Mammary microvascular endothelial cell (primary cell): Measurements from ENCODE around the gene GPR35. TPM values are rescaled to one million over a fixed set of nuclear protein-coding genes. Genes with fewer than 3 reads are reported as not detected.

Experiments
- total RNA-seq: library from RNA; depleted of rRNA; stranded (reverse); fragments of >200 nt; gene quantifications from 2 replicates; pipeline ENCODE4 v1.2.3, GENCODE V29; 2015

The GPR35 gene
- 0.10 TPM in 1 of 2 replicates, not detected in the other for total RNA-seq

DNA sequence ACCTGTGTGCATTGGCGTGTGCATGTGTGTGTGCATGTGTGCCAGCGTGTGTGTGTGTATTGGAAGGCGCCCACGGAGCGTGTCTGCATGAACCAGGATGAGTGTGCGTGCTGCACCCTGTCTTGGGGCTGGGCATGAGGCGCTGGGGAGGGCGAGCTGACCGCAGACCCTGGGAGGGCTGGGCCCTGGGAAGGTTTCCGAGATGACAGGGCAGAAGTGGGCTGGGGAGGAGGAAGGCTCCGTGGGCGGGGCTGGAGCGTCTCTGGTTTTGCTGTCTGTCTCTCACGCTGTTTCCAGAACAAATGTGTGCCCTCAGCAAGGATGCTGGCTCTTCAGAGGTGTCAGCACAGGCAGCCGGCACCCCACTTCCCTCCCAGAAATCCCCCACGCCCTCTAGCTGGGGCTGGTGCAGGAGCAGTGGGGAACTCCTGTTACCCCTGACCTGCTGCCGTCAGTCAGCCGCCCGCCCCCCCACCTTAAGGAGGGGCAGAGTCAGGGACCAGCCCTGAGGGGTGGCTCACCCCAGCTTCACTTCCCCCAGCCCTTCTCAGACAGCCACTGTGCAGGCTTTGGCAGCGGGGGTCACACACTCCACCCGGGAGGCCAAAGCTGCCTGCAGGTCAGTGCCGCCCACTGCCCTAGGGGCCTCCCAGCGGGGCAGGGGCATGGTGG is at the start of gene GPR35:
Gene GPR35 (plus strand): TSS at position 531 of the 672 bp plus-strand sequence. CDS start 4,473 bp downstream, outside the sequence.

GRCh38 chr2:240586198-240586918 is 38.9 kb upstream of the GPR35 start, which contains the start of gene CAPN10:
Gene CAPN10 (plus strand): TSS chr2:240586734. CDS start chr2:240586912, 178 bp downstream.

Other genes with a start within 250 kb of the GPR35 start
- 28.7 and 33.0 TPM in 2 replicates for gene GPC1, start 189.8 kb upstream of the GPR35 start, total RNA-seq
- 2.8 and 6.5 TPM in 2 replicates for gene ANKMY1, start 67.5 kb upstream of the GPR35 start, total RNA-seq
- gene DUSP28, start 65.1 kb upstream of the GPR35 start, total RNA-seq: 2.3 and 3.5 TPM in 2 replicates
- gene RNPEPL1, start 57.0 kb upstream of the GPR35 start, total RNA-seq: 51.2 and 63.3 TPM in 2 replicates
- 17.9 and 23.1 TPM in 2 replicates for gene CAPN10, start 38.7 kb upstream of the GPR35 start, total RNA-seq
- gene AQP12B, start 57.4 kb downstream of the GPR35 start, total RNA-seq: not detected in 2 replicates
- gene AQP12A, start 66.4 kb downstream of the GPR35 start, total RNA-seq: not detected in 2 replicates
- 0.13 TPM in 1 of 2 replicates, not detected in the other for gene KIF1A, start 194.7 kb downstream of the GPR35 start, total RNA-seq
- not detected in 2 replicates for gene AGXT, start 243.3 kb downstream of the GPR35 start, total RNA-seq